NCI-H446 (cell line): Measurements from ENCODE around the gene PROM1.

Experiments used
- DNase-seq, 2 experiments: peaks; one replicate each; lab custom pipeline; 2025; lab: John Stamatoyannopoulos, UW

PROM1 gene

GRCh38 chr4:16026160-16026761 lies 57.6 kb downstream of the PROM1 start:
- peak in 1 of 2 experiments; percentile 48 for DNase-seq

- DNase-seq: no peak
These were observed 58.6 kb downstream of the PROM1 start for GRCh38 chr4:16025268-16025667.

DNA sequence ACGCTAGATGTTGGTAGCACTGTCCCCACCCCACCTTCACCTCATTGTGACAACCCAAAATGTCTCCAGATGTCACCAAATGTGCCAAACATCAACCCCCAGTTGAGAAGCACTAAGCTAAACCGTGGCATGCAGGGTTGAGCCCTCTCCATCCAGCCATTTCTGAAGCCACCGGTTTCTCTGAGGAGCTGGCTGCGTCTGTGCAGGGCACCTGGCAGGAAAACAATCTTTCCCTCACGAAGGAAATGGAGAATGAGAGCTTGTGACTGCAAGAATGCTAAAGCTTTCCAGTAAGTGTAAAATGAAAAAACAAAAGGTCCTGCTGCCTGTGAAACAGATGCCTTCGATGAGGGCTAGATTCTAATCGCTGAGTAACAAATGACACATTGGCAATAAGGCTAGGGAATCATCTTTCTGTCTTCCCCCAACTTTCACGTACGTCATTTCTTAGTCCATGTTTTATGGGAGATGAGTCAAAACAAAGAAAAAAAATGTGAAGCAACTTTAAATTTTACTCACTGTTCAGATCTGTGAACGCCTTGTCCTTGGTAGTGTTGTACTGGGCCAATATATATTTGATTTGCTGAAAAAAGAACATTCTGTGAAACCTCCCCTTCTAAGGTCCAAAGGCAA lies 59.9 kb downstream of the PROM1 start:
- no peak for DNase-seq

DNA sequence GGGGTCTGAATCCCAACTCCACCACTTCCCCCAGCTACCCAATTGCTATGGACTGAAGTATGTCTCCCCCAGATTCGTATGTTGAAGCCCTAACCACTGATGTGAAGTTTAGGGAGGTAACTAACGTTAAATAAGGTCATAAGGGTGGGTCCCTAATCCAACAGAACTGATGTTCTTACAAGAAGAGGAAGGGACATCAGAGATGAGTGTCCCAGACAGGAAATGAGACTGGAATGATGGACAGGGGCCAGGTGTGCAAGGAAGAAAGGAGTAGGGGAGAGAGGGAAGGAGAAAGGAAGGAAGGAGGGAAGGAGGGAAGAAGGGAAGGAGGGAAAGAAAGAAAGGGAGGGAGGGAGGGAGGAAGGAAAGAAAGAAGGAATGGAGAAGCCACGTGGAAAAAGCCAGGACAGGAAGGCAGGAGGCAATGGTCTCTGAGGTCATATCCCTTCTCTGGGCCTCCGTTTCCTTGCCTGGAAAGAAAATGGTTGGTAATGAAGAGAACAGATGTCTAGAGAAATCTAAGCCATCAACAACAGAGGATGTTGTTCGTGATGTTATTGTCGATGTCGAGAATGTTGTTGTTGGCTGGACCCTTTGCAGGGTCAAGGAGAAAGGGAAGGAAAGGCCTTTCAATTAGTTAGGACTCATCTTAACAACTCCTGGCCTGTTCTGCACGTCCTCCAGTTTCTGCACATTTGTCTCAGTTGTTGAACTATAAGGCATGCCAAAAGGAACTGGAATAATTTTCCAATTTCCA lies 61.8 kb downstream of the PROM1 start:
- DNase-seq: no peak

DNA sequence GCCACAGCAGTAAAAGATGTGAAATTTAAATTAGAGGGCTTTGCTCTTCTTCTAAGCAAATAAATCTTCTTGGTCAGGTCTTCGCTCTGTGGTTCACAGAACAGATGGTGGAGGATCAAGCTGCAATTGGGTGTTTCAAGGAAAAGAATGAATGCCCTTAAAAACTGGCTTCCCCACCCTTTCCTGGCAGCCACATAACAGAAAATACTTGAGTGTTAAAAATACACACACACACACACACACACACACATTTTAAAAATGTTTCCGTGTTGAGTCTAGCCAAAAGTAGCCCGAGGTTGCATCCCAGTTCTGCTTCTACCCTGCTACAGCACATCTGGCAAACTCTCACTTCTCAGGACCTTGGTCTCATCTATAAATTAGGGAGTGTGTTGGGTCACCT lies 64.2 kb downstream of the PROM1 start:
- DNase-seq: no peak

DNA sequence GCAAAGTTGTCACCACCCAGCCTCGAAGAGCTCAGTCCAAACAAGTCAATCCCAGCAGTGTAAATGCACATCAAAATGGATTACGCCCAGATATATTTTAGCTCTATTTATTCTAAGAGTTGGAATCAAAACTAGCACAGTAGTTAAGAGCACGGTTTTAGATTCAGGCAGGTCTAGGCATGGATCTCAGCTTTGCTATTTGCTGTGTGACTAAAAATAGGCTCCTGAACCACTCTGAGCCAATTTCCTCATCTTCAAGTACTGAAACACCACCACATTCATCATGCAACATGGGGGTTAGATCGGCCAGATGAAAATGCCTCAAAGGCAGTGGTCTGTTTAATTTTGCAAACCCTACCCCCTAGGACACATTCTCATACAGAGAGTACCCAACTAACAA lies 65.0 kb downstream of the PROM1 start:
- DNase-seq: no peak

DNA sequence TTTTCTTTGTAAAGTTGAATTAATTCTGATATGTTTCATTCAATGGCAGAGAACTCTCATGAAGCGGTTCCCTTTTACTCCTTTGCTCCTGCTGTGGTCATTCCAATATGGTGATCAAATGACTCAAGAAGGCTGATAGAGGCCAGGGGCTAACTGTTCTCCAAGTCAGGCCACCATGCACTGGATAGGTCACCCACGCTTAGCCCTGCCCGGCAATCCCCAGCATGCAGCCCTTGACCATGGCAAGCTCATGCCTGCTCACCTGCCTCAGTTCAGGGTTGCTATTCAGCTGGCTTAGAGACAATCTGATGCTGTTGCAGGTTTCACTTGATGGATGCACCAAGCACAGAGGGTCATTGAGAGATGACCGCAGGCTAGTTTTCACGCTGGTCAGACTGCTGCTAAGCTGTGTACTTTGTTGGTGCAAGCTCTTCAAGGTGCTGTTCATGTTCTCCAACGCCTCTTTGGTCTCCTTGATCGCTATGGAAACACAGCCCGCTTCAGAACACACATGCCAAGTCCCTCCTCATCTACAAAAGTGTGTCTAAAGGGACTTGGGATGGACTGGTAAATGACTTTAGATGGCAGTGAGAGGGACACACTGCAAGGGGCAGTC lies 65.7 kb downstream of the PROM1 start:
- no peak for DNase-seq

- no peak for DNase-seq
These were observed 67.3 kb downstream of the PROM1 start for GRCh38 chr4:16016536-16016935.

DNA sequence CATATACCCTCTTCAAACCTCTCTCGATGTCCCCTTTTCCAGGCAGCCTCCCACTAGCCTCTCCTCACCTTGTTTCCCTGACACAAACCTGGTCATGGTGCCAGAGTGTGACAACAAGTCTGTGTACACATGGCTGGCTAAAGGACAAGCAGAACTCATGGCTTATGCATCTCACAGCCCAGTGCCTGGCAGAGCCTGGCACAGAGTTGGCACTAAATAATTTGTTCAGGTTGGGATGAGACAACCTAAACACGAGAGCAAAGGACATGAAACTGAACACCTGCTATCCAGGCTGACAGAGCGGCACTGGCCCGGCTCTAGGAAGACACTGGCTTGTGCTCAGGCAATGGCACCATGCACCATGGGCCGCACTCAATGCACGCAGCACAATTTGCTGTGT lies 72.7 kb downstream of the PROM1 start:
- DNase-seq: no peak

DNA sequence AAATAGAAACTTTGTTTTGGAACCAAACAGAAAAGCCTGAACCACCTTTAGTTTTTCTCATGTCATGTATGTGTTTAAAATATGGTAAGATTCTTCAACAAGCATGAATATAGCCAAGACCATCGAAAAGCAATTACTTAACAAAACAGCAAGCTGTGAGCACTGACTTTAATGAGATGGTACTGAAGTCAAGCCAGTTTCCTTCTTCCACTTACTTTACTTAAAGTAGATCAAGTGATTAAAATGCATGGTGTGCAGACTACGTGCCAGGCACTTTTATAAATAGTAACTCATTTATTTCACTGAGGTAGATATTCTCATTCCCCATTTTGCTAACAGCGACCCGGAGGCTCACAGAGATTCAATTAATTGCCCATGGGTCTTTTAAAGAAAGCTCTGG lies 74.7 kb downstream of the PROM1 start:
- no peak for DNase-seq

DNA sequence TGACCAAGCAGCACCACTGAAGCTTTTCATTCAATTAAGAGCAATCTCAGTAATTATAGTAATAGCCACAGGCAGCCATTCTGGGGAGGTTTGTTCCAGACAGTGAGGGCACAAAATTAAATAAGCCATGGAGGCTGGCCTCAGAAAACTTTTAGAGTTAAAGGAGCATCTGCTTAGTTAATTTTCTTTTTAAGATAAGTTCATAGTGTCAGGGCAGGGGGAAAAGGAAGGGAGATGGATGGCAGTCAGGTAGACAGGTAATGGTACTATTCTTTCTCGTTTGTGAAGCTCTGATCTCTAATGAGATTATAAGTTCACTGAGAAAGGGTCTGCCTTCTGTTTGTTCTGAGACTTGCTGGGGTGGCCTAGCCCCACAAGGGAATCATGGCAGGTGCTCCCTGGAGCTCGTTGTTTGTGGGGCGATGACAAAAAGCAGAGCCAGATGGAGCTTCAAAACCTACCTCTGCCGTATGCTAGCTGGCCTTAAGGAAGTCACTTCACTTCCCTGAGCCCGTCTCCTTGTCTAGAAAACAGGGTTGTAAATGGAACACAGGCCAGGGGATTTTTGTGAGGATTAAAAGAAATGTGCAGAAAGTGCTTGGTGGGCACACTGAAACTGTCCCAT lies 76.2 kb downstream of the PROM1 start:
- DNase-seq: no peak

- DNase-seq: no peak
These were observed 76.9 kb downstream of the PROM1 start for GRCh38 chr4:16006771-16007446.

DNA sequence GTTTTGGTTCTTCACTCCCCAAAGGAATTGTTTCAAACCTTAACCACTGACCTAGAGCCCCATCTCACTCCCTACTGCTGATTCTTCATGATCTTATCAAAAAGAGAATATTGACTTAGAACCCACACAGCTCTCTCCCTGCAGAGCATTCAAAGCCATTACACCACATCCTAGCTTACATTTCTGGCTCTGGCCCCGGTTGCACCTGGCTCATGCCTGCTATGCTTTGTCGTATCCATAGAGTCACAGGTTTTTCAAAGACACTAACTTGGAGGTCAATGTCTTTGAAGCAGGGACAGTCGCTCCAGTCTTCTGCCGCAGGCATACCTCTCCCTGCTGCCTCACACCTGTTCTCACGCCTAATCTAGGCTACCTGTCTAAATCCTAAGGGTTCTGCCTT lies 78.1 kb downstream of the PROM1 start:
- no peak for DNase-seq

DNA sequence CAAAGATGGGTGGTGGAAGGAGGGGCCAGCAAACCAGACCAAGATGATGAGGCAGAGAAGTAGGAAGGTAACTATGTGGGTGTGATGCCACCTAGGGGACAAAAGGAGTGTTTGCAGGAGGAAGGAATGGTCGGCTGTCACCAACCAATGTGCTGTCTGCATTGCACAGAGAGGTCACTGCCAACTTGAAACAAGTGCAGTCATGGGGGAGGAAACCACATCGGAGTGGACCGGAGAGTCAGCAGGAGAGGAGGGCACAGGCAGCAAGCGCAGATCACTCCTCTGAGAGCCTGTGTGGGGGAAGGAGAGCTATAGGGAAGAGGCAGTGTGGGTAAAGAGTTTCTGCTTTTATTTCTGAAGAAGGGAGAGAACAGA lies 82.4 kb downstream of the PROM1 start:
- peak in 1 of 2 experiments; percentile 58 for DNase-seq

- peak in 1 of 2 experiments; percentile 29 for DNase-seq
These were observed 82.9 kb downstream of the PROM1 start for GRCh38 chr4:16000708-16001483.

DNA sequence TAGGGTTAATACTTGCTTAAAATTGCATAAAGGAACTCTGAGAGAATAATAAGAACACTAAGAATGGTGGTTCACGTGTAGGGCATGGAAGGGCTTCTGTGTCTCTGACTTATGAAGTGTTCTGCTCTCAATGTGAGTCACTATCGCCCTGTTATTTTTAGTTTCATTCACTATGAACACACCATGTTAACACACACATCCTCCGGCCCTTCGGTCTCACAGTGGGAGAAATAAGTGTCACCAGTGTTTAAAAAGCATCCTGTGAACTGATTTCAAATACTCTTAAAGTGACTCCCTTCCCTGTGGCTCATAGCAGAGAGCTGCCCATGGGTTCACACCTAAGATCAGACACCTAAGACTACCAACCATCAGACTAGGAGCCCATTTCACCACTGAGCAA lies 87.0 kb downstream of the PROM1 start:
- DNase-seq: no peak

DNA sequence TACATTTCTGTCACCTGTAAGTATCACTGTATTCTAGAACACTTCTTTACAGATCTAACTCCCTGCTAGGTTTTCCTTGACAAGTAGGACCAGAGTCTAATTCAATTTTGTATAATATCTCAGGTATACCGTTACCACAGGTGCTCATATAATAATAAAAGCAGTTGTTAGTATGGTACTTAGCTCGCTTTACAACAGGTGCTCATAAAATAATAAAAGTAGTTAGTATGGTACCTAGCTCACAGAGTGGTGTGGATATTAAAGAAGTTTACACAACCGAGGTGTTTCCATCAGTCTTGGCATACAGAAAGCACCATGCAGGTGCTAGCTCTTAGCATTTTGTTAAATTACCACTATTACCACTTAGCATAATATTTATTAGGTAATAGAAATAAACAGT lies 88.0 kb downstream of the PROM1 start:
- no peak for DNase-seq

- no peak for DNase-seq
These were observed 91.7 kb downstream of the PROM1 start for GRCh38 chr4:15992167-15992485.

GRCh38 chr4:15990570-15991285 lies 93.1 kb downstream of the PROM1 start:
- no peak for DNase-seq

- DNase-seq: peak in 1 of 2 experiments; percentile 33
These were observed 94.4 kb downstream of the PROM1 start for GRCh38 chr4:15989424-15989823.

- DNase-seq: no peak
These were observed 95.6 kb downstream of the PROM1 start for GRCh38 chr4:15988222-15988621.
